GM18499 (cell line): ENCODE measurements around the gene P2RY4.
"Not testable (repeated sequence)": the region's sequence is repeated elsewhere in the genome, so short reads cannot be mapped to it uniquely, and the experiment has no call there.

Experiments used
- ATAC-seq: cut with Tn5 transposase; IDR thresholded peaks from one replicate; pipeline ENCODE4 v1.9.1; 2021; ENCODE audit warnings: moderate number of reproducible peaks; ENCODE audit not compliant: insufficient read depth, unreplicated experiment

P2RY4 gene

GRCh38 chrX:70247252-70247651, 12.8 kb downstream of the P2RY4 start:
- ATAC-seq = no peak

- no peak for ATAC-seq
These were observed 15.1 kb downstream of the P2RY4 start for GRCh38 chrX:70244881-70245280.

- ATAC-seq = not testable (repeated sequence)
These were observed 16.4 kb downstream of the P2RY4 start for GRCh38 chrX:70243601-70244000.

- no peak for ATAC-seq
These were observed 18.5 kb downstream of the P2RY4 start for GRCh38 chrX:70241501-70241900.

- ATAC-seq = no peak
These were observed 19.3 kb downstream of the P2RY4 start for GRCh38 chrX:70240751-70241150.

GRCh38 chrX:70234355-70234754, 25.6 kb downstream of the P2RY4 start, which contains the start of gene AWAT1:
AWAT1 (plus strand) TSS chrX:70234655; CDS start chrX:70234696, 41 bp downstream.
- no peak for ATAC-seq

- no peak for ATAC-seq
These were observed 28.3 kb downstream of the P2RY4 start for GRCh38 chrX:70231666-70232065.

GRCh38 chrX:70226687-70227086, 33.3 kb downstream of the P2RY4 start:
- no peak for ATAC-seq

GRCh38 chrX:70226048-70226447, 34.0 kb downstream of the P2RY4 start:
- no peak for ATAC-seq

- no peak for ATAC-seq
These were observed 39.9 kb downstream of the P2RY4 start for GRCh38 chrX:70219938-70220764.

- not testable (repeated sequence) for ATAC-seq
These were observed 50.4 kb downstream of the P2RY4 start for GRCh38 chrX:70209570-70209969.

GRCh38 chrX:70208479-70208878, 51.5 kb downstream of the P2RY4 start:
- ATAC-seq = no peak
